GM19035 (cell line): ENCODE results near the gene FNBP1.

Experiments used
- ATAC-seq: cut with Tn5 transposase; IDR thresholded peaks from one replicate; pipeline ENCODE4 v1.9.1; 2021; ENCODE audit not compliant: unreplicated experiment

The FNBP1 gene

DNA sequence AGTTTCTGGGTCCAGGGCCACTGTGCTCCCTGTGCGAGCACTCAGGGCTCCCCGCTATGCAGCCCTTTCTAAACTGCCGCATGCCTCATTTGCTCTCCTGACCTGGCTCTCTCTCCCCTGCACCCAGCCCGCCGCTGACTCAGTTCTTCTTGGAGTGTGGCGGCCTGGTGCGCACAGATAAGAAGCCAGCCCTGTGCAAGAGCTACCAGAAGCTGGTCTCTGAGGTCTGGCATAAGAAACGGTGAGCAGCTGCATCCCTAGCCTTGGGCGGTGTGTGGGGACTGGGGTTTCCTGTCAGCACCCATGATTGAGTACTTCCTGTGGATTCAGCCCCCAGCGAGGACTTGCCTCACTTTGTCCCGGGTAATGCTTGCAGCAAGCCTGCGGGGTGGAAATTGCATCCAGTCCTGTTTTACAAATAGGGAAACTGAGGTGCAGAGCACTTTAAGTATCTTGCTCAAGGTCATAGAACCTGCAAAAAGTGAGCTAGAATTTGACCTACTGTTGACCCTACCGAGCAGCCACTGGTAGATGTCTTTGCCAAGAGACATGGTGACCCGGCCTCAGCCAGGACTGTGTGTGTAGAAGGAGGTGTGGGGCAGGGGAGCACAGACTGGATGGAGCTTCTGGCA lies 179.8 kb downstream of the FNBP1 start:
- no peak for ATAC-seq

- no peak for ATAC-seq
These were observed 181.6 kb downstream of the FNBP1 start for GRCh38 chr9:129861447-129861827.

DNA sequence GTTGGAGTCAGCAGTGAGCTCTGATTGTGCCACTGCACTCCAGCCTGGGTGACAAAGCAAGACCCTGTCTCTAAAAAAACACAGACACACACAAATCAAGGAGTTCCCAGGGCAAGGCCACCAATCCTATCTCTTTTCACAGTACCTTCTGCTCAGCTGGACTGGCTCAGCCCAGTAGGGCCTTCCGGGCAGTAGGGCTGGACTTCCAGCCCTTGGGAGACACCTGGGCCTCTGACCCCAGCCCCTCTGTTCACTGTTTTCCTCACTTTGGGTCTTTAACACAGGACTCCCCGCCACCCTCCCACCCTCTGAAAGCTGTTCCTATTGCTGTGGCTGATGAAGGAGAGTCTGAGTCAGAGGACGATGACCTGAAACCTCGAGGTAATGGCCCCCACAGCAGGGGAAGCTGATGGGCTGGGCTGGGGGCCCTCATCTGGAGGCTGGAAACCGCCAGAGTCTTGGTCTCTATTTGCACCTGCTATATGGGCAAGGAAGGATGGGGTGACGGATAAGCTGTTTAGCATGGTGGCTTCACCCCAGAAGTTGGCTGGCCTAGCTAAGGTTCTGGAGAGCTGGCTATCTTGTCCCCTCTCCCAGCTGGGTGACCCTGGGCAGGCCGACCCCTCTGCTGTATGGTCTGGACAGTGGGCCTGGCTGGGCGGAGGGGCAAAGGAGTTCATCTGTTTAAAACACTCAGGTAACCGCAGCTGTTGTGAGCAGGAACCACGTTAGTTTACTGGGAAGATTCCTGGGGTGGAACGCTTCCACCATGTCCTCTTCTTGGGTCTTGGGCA lies 182.1 kb downstream of the FNBP1 start:
- no peak for ATAC-seq

GRCh38 chr9:129858167-129858962 lies 184.6 kb downstream of the FNBP1 start:
- no peak for ATAC-seq

GRCh38 chr9:129857207-129857606 lies 185.8 kb downstream of the FNBP1 start:
- ATAC-seq = no peak

DNA sequence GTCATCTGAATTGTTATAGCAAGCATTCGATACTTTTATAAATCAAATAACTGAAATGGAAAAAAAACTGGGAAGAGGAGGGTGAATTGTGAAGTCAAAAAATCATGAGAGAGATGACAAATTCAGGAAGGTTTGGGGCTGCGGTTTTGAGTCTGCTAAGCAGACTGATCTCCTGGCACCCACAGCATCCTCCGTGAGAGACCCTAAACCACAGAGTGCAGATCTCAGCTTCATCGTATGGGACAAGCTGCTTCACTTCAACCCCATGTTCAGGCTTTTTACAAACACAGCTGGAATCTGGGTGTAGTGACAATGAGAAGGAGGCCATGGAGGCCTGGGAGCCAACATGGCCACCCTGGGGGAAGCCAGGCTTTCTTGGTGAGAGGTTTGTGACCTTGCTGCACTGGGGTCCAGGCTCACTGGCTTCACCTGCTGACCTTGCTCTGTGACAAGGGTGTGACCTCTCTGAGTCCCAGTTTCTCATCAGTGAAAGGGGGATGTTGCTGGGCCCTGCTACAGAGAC lies 188.3 kb downstream of the FNBP1 start:
- ATAC-seq = no peak

DNA sequence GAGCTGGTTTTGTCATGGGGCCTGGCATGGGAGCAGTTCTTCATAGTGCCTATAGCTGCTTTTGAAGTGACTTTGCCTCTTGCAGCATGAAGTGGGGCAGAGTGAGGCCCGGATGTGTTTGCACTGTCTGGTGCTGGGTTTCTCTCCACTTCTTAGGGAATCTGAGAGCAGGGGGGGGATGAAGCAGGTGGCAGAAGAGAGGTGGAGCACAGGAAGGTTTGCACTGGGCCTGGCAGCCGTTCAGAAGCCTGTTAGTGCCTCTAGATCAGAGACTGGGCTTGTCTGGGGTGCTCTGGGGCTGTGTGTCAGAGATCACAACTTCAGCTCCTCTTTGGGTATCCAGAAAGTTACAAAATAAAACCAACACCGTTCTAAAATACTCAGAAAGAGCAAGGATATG lies 189.4 kb downstream of the FNBP1 start:
- no peak for ATAC-seq

DNA sequence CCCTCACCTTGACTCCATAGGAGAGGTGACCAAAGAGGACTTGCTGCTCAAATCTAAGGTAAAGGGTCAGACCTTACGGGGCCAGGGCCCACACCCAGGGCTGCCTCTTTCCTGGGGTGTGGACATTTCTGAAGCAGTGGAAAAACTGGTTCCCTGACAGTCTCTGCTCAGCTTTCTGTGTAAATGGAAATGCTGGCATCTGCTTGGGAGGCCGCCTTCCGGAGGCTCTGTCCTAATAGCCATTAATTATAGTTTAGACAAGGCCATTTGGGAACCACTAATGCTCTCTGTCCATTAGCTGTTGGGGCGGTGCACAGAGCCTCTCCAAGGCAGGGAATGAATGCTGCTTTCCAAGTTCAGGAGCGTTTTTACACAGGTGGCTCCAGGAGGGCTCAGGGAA lies 190.4 kb downstream of the FNBP1 start:
- ATAC-seq = no peak

- ATAC-seq = no peak
These were observed 191.2 kb downstream of the FNBP1 start for GRCh38 chr9:129851821-129852220.

DNA sequence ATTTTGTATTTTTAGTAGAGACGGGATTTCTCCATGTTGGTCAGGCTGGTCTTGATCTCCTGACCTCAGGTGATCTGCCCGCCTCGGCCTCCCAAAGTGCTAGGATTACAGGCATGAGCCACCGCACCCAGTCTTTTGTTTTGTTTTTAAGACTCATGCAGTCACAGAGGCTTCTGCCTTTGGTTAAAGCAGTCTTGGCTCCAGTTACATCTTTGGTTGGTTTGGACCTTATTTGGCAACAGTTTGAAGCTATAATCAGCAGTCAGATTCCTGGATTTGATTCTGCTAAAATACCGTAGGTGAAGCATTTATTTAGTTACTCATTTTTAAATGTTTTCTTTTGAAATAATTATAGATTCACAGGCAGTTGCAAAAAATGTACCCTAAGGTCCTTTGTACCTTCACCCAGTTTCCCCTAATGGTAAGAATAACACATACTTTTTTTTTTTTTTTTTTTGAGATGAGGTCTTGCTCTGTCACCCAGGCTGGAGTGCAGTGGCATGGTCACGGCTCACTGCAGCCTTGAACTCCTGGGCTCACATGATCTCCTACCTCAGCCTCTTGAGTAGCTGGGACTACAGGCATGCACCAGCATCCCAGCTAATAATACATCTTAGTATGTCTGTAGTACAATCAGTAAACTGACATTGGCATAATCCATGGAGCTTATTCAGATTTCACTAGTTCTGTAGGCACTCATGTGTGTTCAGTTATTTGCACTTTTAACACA lies 192.0 kb downstream of the FNBP1 start:
- no peak for ATAC-seq

DNA sequence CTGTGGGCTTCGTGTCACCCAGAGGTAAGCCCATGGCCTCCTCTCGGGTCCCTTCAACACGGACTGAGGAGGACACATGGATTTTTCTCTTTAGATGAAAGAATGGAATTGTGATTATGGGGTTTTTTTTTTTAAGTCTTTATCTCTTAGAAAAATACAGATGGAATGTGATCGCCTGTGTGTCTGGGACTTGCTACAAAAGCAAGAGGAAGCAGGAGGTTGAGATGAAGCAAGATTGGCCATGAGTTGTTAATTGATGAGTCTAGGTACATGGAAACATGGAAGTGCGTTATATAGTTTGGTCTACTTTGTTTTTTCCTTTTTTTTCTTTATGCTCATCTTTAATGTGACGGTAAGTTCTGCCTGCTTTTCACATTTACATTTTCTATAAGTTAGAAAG lies 193.1 kb downstream of the FNBP1 start:
- ATAC-seq = no peak

- no peak for ATAC-seq
These were observed 194.1 kb downstream of the FNBP1 start for GRCh38 chr9:129848712-129849441.

- ATAC-seq = no peak
These were observed 197.6 kb downstream of the FNBP1 start for GRCh38 chr9:129845373-129845772.

DNA sequence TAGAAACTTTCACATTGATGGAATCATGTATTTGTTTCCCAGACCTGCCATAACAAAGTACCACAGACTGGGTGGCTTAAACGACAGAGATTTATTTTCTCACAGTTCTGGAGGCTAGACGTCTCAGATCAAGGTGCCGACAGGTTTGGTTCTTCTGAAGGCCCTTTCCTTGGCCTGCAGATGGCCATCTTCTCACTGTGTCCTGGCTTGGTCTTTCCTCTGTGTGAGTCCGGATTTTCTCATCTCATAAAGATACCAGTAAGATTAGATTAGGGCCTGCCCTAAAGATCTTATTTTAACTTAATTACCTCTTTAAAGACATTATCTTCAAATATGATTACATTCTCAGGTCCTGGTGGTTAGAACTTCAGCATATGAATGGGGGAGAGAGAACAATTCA lies 201.9 kb downstream of the FNBP1 start:
- no peak for ATAC-seq

DNA sequence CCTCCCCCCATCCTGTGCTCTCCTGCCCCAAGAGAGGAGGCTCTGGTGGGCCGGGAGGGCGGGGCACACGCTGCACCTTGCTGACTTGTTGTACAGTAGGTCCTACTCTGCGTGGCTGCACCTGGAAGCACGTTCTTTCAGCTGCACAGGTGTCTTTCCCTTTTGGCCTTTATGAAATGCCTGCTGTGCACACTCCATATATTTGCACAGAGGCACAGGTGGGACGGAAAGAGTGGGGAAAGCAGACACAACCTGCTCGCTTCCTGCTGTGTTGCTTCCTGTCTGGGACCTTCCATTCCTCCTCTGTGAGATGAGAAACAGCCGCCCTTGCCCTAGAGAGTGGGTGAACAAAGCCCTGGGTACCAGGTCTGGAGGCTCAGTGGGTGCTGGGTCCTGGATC lies 203.0 kb downstream of the FNBP1 start:
- ATAC-seq = no peak

GRCh38 chr9:129839324-129840023 lies 203.5 kb downstream of the FNBP1 start:
- ATAC-seq = no peak

DNA sequence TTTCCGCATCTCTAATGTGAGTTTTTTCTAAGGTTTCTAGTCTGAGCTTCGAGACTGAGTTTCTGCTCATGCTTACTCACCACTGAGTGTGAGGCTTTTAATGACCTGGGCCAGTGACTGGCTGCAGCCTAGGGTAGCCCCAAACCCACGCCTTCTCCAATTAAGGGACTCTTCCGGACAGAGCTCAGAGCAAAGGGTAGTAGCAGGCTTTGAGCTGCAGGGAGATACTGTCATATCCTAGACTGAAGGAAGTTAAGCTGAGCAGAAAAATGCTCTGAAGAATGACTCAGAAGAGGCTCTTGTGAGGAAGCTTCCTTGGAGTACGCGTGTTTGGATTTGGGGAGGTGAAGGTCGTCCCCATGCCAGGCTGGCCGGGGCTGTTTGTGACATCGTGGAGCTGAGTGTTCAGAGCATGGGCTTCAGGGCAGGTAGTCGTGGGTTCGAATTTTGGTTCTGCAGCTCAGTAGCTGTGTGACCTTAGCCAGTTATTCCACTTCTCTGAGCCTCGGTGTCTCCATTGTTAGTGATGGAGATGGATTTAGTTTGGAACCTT lies 204.2 kb downstream of the FNBP1 start:
- ATAC-seq = no peak
